NCI-H446 (cell line): ENCODE measurements around the gene MAP1B.
"Not testable (repeated sequence)": the region's sequence is repeated elsewhere in the genome, so short reads cannot be mapped to it uniquely, and the experiment has no call there.

Source experiments
- DNase-seq, 2 experiments: peaks; one replicate each; lab custom pipeline; 2025; lab: John Stamatoyannopoulos, UW

MAP1B gene

DNA sequence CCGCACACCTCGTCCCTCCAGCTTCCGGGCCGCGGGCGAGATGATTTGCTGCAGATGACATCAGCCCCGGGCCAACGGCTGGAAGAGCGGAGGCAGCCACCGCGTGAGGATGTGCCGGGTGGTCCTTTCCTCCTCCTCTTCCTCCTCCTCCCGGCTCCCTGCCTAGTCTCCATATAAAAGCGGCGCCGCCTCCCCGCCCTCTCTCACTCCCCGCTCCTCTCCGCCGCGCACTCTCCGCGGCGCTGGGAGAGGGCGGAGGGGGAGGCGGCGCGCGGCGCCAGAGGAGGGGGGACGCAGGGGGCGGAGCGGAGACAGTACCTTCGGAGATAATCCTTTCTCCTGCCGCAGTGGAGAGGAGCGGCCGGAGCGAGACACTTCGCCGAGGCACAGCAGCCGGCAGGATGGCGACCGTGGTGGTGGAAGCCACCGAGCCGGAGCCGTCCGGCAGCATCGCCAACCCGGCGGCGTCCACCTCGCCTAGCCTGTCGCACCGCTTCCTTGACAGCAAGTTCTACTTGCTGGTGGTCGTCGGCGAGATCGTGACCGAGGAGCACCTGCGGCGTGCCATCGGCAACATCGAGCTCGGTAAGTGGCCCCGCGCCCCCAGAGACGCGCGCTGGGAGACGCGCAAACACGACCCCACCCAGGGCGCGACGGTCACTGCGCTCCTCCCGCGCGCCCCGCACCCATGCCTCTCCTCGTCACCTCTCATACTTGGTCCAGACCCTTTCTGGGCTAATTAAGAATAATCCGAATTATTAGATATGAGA lies at the start of gene MAP1B:
Gene MAP1B, plus strand, starts transcription at position 345 of the 770 bp plus-strand sequence. Its CDS starts 57 bp downstream, at position 402.
- peak; percentile 54 to 81 for DNase-seq

DNA sequence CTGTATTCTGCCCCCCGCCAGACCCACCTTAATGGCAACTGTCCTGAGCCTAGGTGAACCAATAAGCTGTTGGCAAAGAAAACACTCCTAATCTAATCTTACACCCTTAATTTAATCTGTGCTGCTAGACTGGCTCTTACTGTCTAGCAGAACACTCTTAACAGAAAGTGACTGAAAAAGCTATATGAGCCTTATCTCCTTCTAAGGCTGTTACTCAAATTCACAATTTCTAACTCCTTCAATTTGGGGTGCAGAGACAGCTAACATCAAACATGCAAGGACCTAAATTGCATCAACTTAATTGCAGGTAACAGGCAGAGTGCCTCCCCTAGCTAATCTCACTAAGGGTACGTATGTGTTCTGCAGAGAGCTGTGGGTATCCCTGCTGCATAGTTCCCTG lies 49.5 kb upstream of the MAP1B start:
- no peak for DNase-seq

GRCh38 chr5:72063219-72063819 lies 44.0 kb upstream of the MAP1B start:
- DNase-seq = no peak

DNA sequence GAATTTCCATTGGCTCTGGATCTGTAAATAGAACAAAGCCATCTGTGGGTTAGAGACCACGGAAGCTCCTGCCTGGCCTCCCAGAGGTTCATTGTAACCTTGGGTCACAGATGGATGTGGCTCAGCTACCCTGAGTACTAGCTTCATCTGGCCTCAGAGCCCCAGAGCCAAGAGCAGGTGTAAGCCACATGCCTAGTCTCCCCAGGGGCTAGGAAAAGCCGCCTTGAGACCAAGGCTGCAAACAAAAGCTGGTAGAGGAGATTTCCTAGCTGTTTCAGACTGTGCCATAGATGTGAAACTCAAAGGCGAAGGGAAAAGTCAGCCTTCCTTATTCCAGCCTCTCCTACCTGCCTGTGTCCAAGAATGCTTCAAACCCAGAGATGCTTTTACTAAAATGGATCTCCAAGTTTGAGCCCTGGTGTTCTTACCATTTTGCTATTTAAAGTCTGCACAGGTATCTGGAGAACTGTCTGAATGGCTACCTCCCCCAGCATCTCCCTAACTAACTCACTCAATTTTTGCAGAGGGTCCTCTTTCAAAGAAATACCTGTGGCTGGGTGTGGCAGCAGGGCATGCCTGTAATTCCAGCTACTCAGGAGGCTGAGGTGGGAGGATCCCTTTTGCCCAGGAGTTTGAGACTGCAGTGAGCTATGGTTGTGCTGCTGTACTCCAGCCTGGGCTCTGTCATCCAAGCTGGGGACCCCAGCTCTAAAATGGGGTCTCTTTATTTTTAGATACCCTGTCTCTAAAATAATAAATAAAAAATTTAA lies 42.3 kb upstream of the MAP1B start:
- DNase-seq = peak in 1 of 2 experiments; percentile 36

DNA sequence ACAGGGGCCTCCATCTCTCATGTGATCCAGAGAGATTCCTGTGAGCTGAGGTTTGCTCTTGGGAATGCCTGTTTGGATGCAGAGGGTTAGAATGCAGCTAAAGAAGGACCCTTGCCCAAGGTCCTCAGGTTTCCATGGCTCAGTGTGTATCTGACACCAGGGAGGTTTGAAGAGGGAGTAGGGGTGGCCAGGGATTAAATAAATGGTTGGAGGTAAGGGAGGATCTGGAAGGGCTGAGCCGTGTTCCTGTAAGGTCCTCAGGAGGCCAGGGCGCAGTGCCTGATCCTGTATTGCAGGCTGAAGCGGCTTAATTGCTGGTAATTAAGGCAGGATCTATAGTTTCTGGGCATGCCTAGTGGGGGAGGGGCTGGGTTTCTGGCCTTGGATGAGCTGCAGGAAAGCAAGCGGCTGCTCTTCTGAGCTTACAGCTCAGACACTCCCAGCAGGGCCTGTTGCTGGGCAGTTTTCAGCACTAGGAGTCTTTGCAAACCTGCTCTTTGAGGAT lies 41.5 kb upstream of the MAP1B start:
- peak; percentile 54 to 73 for DNase-seq

GRCh38 chr5:72066705-72067107 lies 40.6 kb upstream of the MAP1B start:
- no peak for DNase-seq

DNA sequence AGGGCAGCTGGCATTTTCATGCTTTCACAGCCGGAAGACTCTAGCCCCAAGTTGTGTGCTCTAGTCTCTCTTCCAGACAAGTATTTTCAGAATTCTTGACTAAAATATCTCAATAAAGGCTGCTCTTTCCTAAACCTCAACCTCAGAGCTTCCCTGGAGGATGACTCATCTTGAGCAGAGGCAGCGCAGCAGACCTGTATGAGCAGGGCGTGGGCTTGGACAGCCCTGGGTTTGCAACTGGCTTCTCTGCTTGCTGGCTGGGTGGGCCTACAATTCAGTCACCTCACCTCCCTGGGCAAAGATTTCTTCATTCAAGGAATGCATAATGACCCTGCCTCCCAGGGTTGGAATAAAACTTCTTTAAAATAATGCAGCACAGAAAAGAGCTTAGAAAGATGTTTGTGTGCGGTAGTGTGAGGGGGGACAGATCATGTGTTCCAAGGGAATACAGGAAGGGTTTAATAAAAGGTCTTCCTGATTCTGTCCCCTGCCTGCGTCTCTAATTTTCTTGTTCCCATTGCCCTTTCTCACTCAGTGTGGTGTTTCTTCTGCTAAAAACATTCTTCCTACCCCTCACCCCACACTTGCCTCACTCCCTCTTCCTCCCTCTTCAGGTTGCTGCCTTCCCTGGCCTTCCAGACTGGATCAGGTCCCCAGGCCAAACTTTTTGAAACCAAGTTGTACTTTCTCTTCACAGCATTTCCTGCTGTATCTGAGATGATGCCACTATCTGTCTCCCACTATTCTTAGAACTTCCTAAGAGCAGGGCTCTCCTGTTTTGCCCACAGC lies 39.4 kb upstream of the MAP1B start:
- DNase-seq = no peak

GRCh38 chr5:72070529-72070928 lies 36.7 kb upstream of the MAP1B start:
- no peak for DNase-seq

DNA sequence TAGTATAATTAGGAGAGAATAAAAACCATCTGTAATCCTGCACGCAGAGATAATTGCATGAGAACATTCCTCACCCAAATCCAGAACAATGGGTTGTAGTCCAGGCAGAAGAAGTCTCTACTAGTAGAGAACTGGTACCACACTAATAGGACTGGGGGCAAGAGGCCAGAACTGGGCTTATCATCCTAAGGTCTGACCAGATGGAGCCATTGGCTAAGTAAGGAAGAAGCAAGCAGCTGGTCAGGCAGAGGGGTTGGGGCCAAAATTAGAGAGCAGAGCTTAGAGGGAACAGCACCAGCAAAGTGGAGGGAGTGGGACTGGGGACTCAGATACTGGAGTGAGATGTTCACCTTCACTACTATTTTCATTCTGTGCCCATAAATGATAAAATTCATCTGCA lies 35.4 kb upstream of the MAP1B start:
- no peak for DNase-seq

GRCh38 chr5:72074251-72074650 lies 33.0 kb upstream of the MAP1B start:
- no peak for DNase-seq

DNA sequence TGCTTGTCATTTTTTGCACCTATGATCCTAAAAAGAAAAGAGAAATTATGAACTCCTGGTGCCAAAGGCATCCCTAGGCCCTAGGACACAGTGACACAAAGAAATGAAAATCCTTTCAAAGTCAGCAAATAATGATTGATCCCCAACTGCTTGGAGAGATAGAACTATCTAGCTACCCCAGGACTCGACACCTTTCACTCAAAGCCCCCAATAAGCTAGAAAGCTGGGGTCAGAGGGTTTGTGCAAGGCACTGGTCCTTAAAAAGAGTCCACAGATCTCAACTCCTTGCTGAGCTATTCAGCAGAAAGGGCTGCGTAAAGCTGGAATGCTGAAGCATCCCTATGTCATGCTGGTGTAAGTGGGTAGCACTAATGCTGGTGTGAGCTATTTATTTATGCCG lies 31.8 kb upstream of the MAP1B start:
- no peak for DNase-seq

GRCh38 chr5:72076621-72077300 lies 30.5 kb upstream of the MAP1B start:
- DNase-seq = no peak

DNA sequence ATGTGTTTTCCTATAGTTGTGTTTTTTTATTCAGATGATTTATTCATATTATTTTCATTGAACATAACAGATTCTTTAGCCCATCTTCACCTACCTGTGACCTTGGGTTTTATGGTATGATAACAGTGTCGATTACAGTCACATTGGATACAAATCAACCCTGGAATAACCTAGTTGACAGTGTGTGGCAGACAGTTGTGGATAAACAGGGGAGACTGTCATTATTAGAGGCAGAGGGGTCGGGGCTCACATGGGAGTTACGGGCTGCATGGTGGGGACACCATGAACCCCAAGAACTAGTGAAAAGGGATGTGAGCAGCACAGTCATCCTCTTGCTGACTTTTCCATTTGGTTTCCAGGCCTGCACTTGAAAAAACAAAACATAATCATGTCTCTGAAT lies 29.9 kb upstream of the MAP1B start:
- DNase-seq = no peak

DNA sequence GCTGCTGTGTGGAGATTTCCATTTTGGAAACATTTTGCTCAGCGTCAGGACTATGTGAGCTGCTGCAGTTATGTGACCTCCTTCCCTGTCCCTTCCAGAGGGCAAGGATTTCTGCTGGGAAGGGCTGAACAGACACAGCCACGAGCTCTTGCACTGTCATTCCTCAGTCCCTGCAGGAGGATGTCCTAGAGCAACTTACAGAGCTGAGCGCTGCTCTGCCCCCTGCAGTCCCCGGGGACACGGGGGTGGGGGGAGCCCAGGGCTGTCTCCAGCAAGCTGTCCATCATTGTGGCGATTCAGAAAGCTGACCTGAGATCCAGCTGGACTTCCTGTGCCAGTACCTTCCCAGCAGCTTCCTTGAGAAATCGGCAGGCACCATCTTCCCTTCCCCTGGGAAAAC lies 28.0 kb upstream of the MAP1B start:
- DNase-seq = no peak

GRCh38 chr5:72082048-72082447 lies 25.2 kb upstream of the MAP1B start:
- no peak for DNase-seq

- no peak for DNase-seq
Observed at GRCh38 chr5:72084876-72085275, 22.4 kb upstream of the MAP1B start.

- DNase-seq = no peak
Observed at GRCh38 chr5:72085319-72085718, 22.0 kb upstream of the MAP1B start.

DNA sequence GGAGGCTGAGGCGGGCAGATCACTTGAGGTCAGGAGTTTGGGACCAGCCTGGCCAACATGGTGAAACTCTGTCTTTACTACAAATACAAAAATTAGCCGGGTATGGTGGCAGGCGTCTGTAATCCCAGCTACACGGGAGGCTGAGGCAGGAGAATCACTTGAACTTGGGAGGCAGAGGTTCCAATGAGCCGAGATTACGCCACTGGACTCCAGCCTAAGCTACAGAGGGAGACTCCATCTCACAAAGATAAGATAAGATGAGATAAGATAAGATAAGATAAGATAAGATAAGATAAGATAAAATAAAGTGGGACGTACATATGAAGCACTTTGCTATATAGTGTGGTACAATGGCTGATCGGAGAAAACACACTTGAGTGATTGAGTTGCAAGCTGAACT lies 17.6 kb upstream of the MAP1B start:
- DNase-seq = not testable (repeated sequence)

DNA sequence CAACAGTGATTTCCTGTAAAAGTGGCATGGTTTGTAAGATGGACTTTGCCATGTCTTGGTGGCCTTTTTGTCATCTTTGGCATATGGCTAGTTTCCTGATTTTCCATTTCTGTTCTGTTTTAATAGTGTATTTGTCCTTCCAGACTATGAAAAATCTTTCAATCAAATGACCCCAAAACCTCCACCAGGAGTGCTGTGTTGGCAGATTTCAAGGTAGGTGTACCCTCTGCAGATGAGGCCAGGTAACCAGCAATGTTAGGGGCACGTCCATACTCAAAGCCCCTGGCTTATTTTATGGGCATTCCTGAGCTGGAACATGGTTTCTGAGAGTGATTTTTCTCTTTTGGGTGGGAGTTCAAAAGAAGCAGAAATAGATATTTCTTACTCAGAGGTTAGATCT lies 15.2 kb upstream of the MAP1B start:
- DNase-seq = no peak

- DNase-seq = no peak
Observed at GRCh38 chr5:72093217-72093616, 14.1 kb upstream of the MAP1B start.

DNA sequence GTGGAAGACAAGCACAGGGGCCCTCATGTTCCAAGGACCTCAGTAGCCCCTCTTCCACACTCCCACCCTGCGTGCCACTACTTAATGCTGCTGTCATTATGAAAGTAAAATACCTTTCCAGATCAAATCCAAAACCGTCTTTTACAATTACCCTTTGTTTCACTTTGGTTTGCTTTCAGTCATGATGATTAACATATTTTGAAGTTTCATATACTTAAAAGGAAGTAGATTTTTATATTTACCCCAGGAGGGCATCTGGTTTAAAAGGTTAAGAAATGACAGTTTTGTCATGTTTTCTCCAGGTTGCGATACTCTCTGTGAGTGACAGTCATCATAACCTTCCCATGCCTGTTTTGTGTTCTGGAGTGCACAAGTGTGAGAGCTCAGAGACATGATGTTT lies 13.5 kb upstream of the MAP1B start:
- DNase-seq = no peak
